ENCODE results near the gene MCTP1. TPM values are rescaled to one million over a fixed set of nuclear protein-coding genes. Genes with fewer than 3 reads are reported as not detected.

Gene MCTP1
- total RNA-seq, 4 donors from 2014 or later, result 28.7 to 117 (median 48.2) TPM

GRCh38 chr5:95252801-95253200, 32.1 kb downstream of the MCTP1 start:
- TF ChIP-seq EP300 (IDR thresholded peaks at IDR 0.05), result no peak
- no peak for TF ChIP-seq POLR2A (IDR thresholded peaks at IDR 0.05)
- no peak for TF ChIP-seq CTCF (IDR thresholded peaks at IDR 0.05)
- Histone ChIP-seq H3K9me3 (no peaks in the 10 kb centered on the region), H3K4me3 (no peak overlapping the region), H3K36me3 (no peaks in the 10 kb centered on the region), H3K27ac (no peak overlapping the region), H3K4me1 (no peaks in the 10 kb centered on the region), H3K27me3 (no peaks in the 10 kb centered on the region)
- DNase-seq (ENCODE audit: low spot score in 2 of 2), result no peak

GRCh38 chr5:95251185-95251584, 33.7 kb downstream of the MCTP1 start:
- Histone ChIP-seq H3K36me3 (no peaks in the 10 kb centered on the region), H3K4me1 (no peaks in the 10 kb centered on the region), H3K27me3 (no peaks in the 10 kb centered on the region), H3K4me3 (no peak overlapping the region), H3K27ac (no peak overlapping the region), H3K9me3 (no peaks in the 10 kb centered on the region)
- no peak for DNase-seq (ENCODE audit: low spot score in 2 of 2)
- TF ChIP-seq CTCF (IDR thresholded peaks at IDR 0.05), result no peak
- no peak for TF ChIP-seq EP300 (IDR thresholded peaks at IDR 0.05)
- no peak for TF ChIP-seq POLR2A (IDR thresholded peaks at IDR 0.05)
- 79 to 83% methylated on average over 3 of the region's 3 CpGs for WGBS, 2 donors

- no peak for DNase-seq (ENCODE audit: low spot score in 2 of 2)
- WGBS, 2 donors, result 81 to 82% methylated on average over 8 of the region's 8 CpGs
- Histone ChIP-seq H3K4me3 (no peak overlapping the region), H3K4me1 (no peaks in the 10 kb centered on the region), H3K27me3 (no peaks in the 10 kb centered on the region), H3K9me3 (no peaks in the 10 kb centered on the region), H3K36me3 (no peaks in the 10 kb centered on the region), H3K27ac (no peak overlapping the region)
- TF ChIP-seq EP300 (IDR thresholded peaks at IDR 0.05) (no peak), CTCF (IDR thresholded peaks at IDR 0.05) (no peak), POLR2A (IDR thresholded peaks at IDR 0.05) (no peak)
These were observed 40.4 kb downstream of the MCTP1 start for GRCh38 chr5:95244479-95244878.

GRCh38 chr5:95241635-95242034, 43.3 kb downstream of the MCTP1 start:
- WGBS, 2 donors, result 74 to 77% methylated on average over 3 of the region's 3 CpGs
- no peak for DNase-seq (ENCODE audit: low spot score in 2 of 2)
- Histone ChIP-seq H3K36me3 (no peaks in the 10 kb centered on the region), H3K27me3 (no peaks in the 10 kb centered on the region), H3K9me3 (no peaks in the 10 kb centered on the region), H3K27ac (no peak overlapping the region), H3K4me1 (no peaks in the 10 kb centered on the region), H3K4me3 (no peak overlapping the region)
- TF ChIP-seq POLR2A (IDR thresholded peaks at IDR 0.05) (no peak), EP300 (IDR thresholded peaks at IDR 0.05) (no peak), CTCF (IDR thresholded peaks at IDR 0.05) (no peak)

- no peaks in the 10 kb centered on the region for H3K36me3 ChIP-seq
- DNase-seq (ENCODE audit: low spot score in 2 of 2), result no peak
- H3K4me3 ChIP-seq, result no peak overlapping the region
- TF ChIP-seq CTCF (IDR thresholded peaks at IDR 0.05), result no peak
- TF ChIP-seq EP300 (IDR thresholded peaks at IDR 0.05), result no peak
- TF ChIP-seq POLR2A (IDR thresholded peaks at IDR 0.05), result no peak
- H3K4me1 ChIP-seq, result no peaks in the 10 kb centered on the region
- H3K27me3 ChIP-seq, result no peaks in the 10 kb centered on the region
- no peak overlapping the region for H3K27ac ChIP-seq
- H3K9me3 ChIP-seq, result no peaks in the 10 kb centered on the region
These were observed 43.7 kb downstream of the MCTP1 start for GRCh38 chr5:95241161-95241560.

Measured in tibial nerve (tissue), 4 donors.